Ectodermal cell (in vitro differentiated cells): ENCODE measurements around the gene TMEM135.
"Not testable (repeated sequence)": the region's sequence is repeated elsewhere in the genome, so short reads cannot be mapped to it uniquely, and the experiment has no call there.

Experiments
- H3K27ac ChIP-seq: 2 replicates; pipeline ENCODE4 v1.7.0; 2013; ENCODE audit warnings: mild to moderate bottlenecking, low read depth, low read length; ENCODE audit not compliant: insufficient read depth, poor library complexity, severe bottlenecking
- H3K27me3 ChIP-seq: 2 replicates; pipeline ENCODE4 v1.7.0; 2013; ENCODE audit warnings: mild to moderate bottlenecking, low read length; ENCODE audit not compliant: insufficient read depth, control insufficient read depth, poor library complexity, severe bottlenecking
- H3K36me3 ChIP-seq: one replicate; pipeline ENCODE4 v1.7.0; 2013; ENCODE audit warnings: low read length; ENCODE audit not compliant: control insufficient read depth, insufficient read depth
- H3K4me1 ChIP-seq: one replicate; pipeline ENCODE4 v1.7.0; 2013; ENCODE audit warnings: low read length; ENCODE audit not compliant: control insufficient read depth, insufficient read depth
- H3K4me3 ChIP-seq: 2 replicates; pipeline ENCODE4 v1.7.0; 2013; ENCODE audit warnings: low read depth, low read length, control low read depth; ENCODE audit not compliant: insufficient read depth
- H3K9me3 ChIP-seq: 2 replicates; pipeline ENCODE4 v1.7.0; 2013; ENCODE audit warnings: mild to moderate bottlenecking, low read length, moderate library complexity; ENCODE audit not compliant: control insufficient read depth
- WGBS, 2 experiments: methylation state at CpG; one replicate each; pipeline ENCODE4 v1.1.7; 2013; ENCODE audit warnings: missing lambda C conversion rate in 2 of 2; 5-methylcytosine and 5-hydroxymethylcytosine counted together

Gene TMEM135

DNA sequence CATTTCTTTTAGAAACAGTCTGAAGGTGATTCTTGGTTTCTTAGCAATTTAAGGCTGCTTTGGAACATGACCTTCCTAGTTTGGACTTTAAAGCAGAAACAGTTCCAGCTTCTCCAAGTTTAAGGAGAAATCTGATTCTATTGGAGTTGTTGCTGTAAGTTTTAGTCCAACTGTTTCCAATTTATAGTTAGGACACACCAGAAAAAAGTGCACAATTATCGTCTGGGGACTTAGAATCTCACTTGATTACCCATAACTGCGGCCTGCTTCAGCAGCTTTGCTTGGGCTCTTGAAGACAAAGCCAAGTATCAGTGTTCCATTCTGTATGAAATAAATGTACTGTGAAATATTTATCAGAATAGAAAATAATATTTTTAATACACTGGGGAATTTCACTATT is 246.6 kb downstream of the TMEM135 start:
- H3K4me3 ChIP-seq = no peak overlapping the region
- WGBS, 2 experiments = 89 to 96% methylated on average over 2 of the region's 2 CpGs
- no peaks in the 10 kb centered on the region for H3K36me3 ChIP-seq
- no peaks in the 10 kb centered on the region for H3K4me1 ChIP-seq
- H3K9me3 ChIP-seq = no peaks in the 10 kb centered on the region
- H3K27ac ChIP-seq = no peak overlapping the region
- H3K27me3 ChIP-seq = no peaks in the 10 kb centered on the region

- H3K4me3 ChIP-seq, H3K36me3 ChIP-seq: not testable (repeated sequence)
- WGBS, 2 experiments = 92 to 95% methylated on average over 7 of the region's 7 CpGs
Observed at GRCh38 chr11:87285674-87286073, 247.9 kb downstream of the TMEM135 start.

GRCh38 chr11:87286338-87286737 is 248.6 kb downstream of the TMEM135 start:
- no peaks in the 10 kb centered on the region for H3K36me3 ChIP-seq
- 96% methylated on average over 17 of the region's 17 CpGs for WGBS, 2 experiments
- no peak overlapping the region for H3K4me3 ChIP-seq
- H3K27ac ChIP-seq = no peak overlapping the region
- no peaks in the 10 kb centered on the region for H3K4me1 ChIP-seq
- H3K27me3 ChIP-seq = no peaks in the 10 kb centered on the region
- no peaks in the 10 kb centered on the region for H3K9me3 ChIP-seq

More at GRCh38 chr11:87285674-87286073, 247.9 kb downstream of the TMEM135 start:
- H3K27me3 ChIP-seq, H3K27ac ChIP-seq, H3K9me3 ChIP-seq, H3K4me1 ChIP-seq: not testable (repeated sequence)

DNA sequence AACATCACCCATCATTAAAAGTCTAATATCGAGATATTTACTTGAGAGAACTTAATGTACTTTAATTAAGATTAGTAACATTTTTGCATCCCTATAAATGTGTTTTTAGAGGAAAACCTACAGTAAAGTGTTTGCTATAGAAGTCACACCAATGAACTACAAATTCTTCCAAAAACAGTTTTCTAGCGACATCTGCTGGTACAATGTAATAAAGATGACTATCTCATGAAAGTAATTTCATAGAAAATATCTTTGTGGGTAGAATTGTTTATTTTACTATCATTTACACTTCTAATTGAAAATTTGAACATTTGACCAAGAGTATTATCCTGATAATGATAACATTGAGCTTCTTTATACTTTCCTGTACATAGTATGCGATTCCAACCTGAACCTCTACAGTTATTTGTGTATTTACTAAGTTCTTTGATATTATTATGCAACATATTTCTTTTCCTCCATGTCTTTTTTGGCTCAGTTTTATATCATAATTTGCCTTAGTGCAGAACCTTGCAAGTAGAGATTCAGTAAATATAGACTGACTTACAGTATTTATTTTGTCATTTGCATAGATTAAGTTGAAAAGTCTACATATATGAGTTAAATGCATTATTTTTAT is 252.7 kb downstream of the TMEM135 start:
- WGBS, 2 experiments = 20% methylated on average over 1 of the region's 3 CpGs; no CpG with 5 or more reads in 1 of the 2 experiments
- Histone ChIP-seq H3K36me3 (no peaks in the 10 kb centered on the region), H3K27me3 (no peaks in the 10 kb centered on the region), H3K4me3 (no peak overlapping the region), H3K4me1 (no peaks in the 10 kb centered on the region), H3K9me3 (no peaks in the 10 kb centered on the region), H3K27ac (no peak overlapping the region)

GRCh38 chr11:87292598-87292997 is 254.9 kb downstream of the TMEM135 start:
- H3K27me3 ChIP-seq = no peaks in the 10 kb centered on the region
- H3K36me3 ChIP-seq = no peaks in the 10 kb centered on the region
- H3K4me3 ChIP-seq = no peak overlapping the region
- no peaks in the 10 kb centered on the region for H3K4me1 ChIP-seq
- H3K9me3 ChIP-seq = no peaks in the 10 kb centered on the region
- WGBS, 2 experiments = no CpG with 5 or more reads among the region's 1 CpG
- H3K27ac ChIP-seq = no peak overlapping the region

DNA sequence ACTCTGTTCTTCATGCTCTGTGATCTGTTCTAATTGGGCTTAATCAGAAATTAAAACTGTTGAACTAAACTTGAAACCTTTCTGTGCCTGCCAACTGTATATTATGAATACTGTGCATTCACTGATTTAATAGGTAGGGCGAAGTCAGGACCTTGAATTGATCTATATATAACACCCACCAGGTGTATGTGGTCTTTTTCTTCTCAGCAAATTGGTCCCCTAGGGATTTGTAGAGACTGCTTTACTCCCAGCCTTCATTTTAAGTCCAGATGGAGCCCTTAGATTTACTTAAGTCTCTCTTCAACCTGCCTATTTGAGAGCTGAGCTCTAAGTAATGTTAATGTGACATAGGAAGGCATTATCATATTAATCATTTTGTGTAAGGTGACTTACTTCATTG is 257.5 kb downstream of the TMEM135 start:
- Histone ChIP-seq H3K4me1 (no peaks in the 10 kb centered on the region), H3K27ac (no peak overlapping the region), H3K27me3 (no peaks in the 10 kb centered on the region), H3K36me3 (no peaks in the 10 kb centered on the region), H3K4me3 (no peak overlapping the region), H3K9me3 (no peaks in the 10 kb centered on the region)
- 92% methylated on average over 1 of the region's 1 CpG; no CpG with 5 or more reads in 1 of the 2 experiments for WGBS, 2 experiments

GRCh38 chr11:87296627-87297026 is 258.9 kb downstream of the TMEM135 start:
- no peaks in the 10 kb centered on the region for H3K9me3 ChIP-seq
- H3K36me3 ChIP-seq = no peaks in the 10 kb centered on the region
- H3K4me1 ChIP-seq = no peaks in the 10 kb centered on the region
- no peak overlapping the region for H3K4me3 ChIP-seq
- H3K27me3 ChIP-seq = no peaks in the 10 kb centered on the region
- H3K27ac ChIP-seq = no peak overlapping the region
- 93 to 96% methylated on average over 1 of the region's 1 CpG for WGBS, 2 experiments

GRCh38 chr11:87298155-87298554 is 260.4 kb downstream of the TMEM135 start:
- no peak overlapping the region for H3K27ac ChIP-seq
- H3K4me1 ChIP-seq = no peaks in the 10 kb centered on the region
- no peaks in the 10 kb centered on the region for H3K36me3 ChIP-seq
- H3K27me3 ChIP-seq = no peaks in the 10 kb centered on the region
- H3K4me3 ChIP-seq = no peak overlapping the region
- H3K9me3 ChIP-seq = no peaks in the 10 kb centered on the region
- 94 to 98% methylated on average over 1 of the region's 1 CpG for WGBS, 2 experiments

- 92 to 94% methylated on average over 1 of the region's 1 CpG for WGBS, 2 experiments
- H3K9me3 ChIP-seq = no peaks in the 10 kb centered on the region
- no peak overlapping the region for H3K27ac ChIP-seq
- no peak overlapping the region for H3K4me3 ChIP-seq
- no peaks in the 10 kb centered on the region for H3K4me1 ChIP-seq
- no peaks in the 10 kb centered on the region for H3K36me3 ChIP-seq
- no peaks in the 10 kb centered on the region for H3K27me3 ChIP-seq
Observed at GRCh38 chr11:87299041-87299481, 261.3 kb downstream of the TMEM135 start.

DNA sequence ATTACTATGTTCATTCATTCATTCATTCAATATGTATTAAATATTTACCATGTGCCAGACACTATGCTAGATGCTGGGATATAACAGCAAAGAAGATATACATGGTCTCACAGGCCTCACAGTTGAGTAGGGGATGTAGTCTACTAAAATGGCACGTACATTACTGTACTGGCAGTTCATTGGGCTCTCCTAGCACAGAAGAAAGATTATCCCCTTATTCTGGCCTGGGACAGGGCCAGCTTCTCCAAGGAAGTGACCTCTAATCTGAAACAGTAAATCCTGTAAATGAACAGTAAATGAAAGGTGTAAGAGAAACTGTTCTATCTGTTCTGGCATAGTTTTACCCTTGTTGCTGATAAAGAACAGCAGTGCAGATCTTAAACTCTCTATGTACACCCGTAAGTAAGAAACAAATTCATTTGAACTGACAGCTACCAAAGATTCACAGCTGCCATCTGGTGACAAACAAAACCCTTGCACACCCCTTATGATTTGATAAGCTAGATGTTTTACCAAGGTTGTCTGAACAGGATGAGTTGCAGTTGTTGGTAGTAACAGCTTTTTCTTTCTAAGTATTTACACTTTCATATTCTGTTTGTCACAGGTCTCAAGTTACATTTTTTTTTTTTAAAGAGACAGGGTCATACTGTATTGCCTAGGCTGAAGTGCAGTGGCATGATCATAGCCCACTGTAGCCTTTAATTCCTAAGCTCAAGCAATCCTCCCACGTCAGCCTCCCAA is 263.1 kb downstream of the TMEM135 start:
- H3K27ac ChIP-seq = peak overlapping the region; percentile 5
- H3K9me3 ChIP-seq = no peaks in the 10 kb centered on the region
- H3K4me3 ChIP-seq = no peak overlapping the region
- H3K27me3 ChIP-seq = no peaks in the 10 kb centered on the region
- H3K36me3 ChIP-seq = no peaks in the 10 kb centered on the region
- WGBS, 2 experiments = 90 to 94% methylated on average over 3 of the region's 3 CpGs
- no peaks in the 10 kb centered on the region for H3K4me1 ChIP-seq
